ENCODE results near the gene IL20RA.
A peak's percentile ranks its signal among the peaks of the same experiment; 100 is the strongest.

IL20RA gene

GRCh38 chr6:137045222-137045789, 541 bp upstream of the IL20RA start:
- no peak for DNase-seq

- peak; percentile 37 for DNase-seq
Measured at GRCh38 chr6:137043710-137044365, 927 bp downstream of the IL20RA start.

GRCh38 chr6:137040393-137040792, 4.4 kb downstream of the IL20RA start:
- no peak for DNase-seq

GRCh38 chr6:137039010-137039409, 5.8 kb downstream of the IL20RA start:
- DNase-seq, result no peak

GRCh38 chr6:137036566-137037300, 8.0 kb downstream of the IL20RA start:
- DNase-seq, result no peak

GRCh38 chr6:137033828-137034227, 10.9 kb downstream of the IL20RA start:
- DNase-seq, result peak; percentile 19

- DNase-seq, result no peak
Measured at GRCh38 chr6:137031122-137031521, 13.6 kb downstream of the IL20RA start.

DNA sequence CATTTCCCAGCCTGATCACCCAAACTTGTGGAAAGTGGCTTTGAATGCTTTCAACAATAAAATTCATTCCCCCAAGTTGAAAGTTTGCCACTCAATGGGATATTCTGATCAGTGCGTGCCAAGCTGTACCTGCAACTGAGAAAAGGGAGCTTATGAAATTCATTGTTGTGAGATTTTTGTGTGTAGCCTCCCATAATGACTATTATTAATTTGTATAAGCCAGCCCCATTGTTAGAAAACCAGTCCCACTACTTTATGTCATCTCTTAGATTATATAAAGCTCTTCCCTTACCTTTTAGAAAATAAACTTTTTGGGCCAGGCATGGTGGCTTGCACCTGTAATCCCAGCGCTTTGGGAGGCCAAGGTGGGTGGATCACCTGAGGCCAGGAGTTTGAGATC, 15.9 kb downstream of the IL20RA start:
- no peak for DNase-seq

DNA sequence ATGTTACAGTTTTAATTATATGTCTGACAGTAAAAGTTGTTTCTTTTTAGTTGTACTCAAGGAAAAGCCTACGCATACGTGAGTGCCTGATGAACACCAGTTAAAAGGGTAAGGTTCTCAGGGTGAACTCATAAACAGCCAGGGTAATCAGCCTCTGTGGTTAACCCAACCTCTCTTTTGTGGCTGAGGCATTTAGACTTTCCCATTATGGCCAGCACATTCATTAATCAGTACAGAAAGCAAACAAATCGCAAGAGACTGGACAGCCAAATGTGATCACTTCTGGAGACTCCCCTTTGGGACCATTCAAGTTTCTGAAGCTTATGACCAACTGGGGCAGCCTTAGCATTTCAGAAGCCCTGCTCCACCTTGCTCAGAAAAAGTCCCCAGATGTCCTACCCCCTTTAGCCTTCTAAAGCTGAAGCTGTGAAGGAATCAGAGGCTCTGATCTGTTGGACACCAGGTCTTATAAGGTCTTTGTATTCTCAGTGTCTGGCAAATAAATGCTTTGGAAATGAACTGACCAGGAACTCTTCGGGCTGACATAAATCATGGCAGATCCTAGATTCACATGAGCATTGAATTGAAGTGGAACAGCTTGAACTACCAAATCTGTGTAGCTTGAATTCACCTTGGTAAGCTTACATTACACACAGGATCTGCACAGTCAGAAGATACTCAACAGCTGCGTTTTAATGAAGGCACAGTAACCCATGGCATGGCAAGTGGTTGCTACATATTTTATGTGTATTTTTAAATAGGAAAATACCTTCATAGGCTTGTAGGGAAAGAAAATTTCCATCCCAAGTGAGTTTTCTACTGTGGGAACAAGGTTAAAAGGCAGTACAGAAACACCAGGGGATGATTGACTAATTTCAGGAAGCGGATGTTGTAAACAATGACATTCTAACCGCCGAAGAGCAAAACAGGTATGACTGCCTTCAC, 18.7 kb downstream of the IL20RA start:
- DNase-seq, result no peak

DNA sequence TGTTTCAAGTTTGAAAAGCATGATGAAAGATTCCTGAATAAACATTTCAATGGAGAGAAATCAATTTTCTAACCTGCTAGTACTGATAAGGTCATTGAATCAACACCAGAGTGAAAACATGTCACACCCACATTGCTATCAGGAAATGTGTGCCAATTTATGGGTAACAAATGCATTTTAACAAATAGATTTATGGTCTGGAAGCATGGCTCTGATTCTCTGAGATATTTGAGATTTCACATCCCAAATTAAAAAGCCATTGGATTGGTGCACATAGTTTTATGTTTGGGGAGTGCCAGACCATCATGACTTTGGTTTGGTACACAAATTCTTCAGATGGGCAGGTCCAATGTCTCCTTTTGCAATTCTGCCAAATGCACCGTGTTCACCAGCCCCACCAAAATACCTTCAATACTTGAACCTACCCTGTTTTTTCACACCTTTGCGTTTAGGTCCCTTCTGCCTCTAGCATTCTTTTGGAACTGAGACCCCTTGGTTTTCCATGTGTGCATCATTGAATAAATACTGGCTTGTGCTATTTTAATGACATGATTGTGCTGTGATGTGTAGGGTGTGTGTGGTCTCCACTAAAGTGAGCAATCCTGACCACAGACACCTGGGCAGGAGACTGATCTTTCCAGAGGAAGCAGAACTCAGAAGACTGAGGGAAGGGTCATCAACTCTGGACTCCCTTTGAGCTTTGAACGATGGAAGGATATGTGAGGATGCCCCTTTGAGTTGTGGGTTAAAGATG, 20.4 kb downstream of the IL20RA start:
- DNase-seq, result no peak

DNA sequence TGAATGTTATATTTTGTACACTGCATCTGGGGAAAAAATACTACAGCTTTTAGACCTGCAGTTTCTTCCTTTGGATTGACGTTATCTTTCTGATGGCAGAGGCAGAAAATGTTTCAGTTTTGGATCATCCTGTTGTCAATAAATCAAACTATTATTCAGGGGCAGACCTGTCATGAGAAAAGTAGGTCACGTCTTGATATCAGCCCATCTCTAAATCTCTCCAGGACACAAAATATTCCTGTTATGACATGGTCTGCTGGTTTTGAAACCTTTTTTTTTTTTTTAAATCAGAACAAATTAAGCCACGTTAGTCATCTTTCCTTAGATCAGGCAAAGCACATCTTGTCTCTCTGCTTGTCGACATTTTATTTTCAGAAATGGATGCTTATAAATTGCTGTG, 24.0 kb downstream of the IL20RA start:
- peak; percentile 21 for DNase-seq

DNA sequence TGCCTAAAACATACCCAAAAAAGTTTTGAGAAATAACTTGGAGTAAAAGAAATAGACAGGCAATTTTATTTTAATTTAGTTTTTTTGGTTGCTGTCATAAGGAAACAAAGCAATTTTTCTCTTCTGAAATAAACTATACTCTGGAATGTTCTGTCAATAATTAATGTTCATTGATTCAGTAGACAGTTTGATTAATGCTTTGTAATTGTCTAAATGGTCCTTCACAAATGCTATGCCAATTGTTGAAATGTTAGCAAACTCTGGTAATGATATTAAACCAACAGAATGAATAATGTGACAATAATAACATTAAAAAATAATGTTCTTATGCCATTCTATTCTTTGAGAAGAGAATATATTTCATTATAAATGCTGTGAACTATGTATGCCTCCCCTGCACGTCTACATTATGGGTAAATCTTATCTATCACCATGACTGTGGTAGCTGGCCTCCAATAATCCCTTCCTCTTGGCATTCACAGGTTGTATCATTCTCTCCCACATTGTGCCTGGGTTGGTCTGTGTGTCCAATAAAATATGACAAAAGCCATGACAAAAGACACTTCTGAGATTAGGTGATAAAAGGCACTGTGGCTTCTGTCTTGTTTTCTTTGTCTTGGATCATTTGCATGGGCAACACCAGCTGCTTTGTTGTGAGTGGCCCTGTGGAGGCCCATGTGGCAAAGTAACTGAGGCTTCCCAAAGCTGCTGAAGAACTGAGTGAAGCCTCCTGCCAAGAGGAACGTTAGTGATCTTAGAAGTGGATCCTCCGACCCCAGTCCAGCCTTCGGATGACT, 25.1 kb downstream of the IL20RA start:
- no peak for DNase-seq

DNA sequence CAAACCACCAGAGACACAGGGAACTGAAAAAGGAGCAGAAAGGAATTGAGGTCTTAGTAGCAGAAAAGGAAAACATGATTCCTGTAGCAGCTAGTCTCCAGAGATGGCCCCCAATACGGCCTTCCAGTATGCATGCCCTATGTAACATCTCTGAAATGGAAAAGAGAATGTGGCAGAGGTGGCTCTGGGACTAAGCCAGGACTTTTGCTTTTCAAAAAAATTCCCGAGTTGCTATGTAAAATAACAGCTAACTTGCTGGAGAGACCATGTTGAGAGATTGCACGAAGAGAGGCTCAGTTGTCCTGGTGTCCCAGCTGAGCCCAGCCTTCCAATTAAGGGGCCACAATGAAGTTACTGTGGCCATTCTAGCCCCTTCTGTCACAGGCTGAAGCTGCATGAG, 27.7 kb downstream of the IL20RA start:
- DNase-seq, result no peak

DNA sequence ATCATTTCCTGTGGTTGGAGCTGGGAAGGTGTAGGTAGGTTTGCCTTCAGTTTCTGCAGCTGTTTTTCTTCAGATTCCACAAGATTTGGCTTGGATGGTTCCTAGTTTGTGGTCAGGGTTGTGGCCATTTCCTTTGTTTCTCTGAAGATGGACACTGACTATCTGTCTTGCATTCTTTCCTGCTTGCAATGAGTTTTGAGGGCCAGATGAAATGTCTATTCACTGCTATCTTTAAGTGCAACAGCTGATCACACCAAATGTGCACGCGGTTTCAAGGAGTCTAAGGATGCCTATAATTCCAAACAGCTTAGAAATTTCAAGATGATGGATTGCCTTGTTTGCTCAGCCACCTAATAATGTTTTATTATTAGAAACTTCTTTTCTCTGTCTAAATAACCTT, 28.4 kb downstream of the IL20RA start:
- peak; percentile 91 for DNase-seq

GRCh38 chr6:137015943-137016342, 28.8 kb downstream of the IL20RA start:
- DNase-seq, result no peak

- peak; percentile 87 for DNase-seq
Measured at GRCh38 chr6:137013738-137014602, 30.8 kb downstream of the IL20RA start.

- peak; percentile 97 for DNase-seq
Measured at GRCh38 chr6:137013031-137013430, 31.7 kb downstream of the IL20RA start.

DNA sequence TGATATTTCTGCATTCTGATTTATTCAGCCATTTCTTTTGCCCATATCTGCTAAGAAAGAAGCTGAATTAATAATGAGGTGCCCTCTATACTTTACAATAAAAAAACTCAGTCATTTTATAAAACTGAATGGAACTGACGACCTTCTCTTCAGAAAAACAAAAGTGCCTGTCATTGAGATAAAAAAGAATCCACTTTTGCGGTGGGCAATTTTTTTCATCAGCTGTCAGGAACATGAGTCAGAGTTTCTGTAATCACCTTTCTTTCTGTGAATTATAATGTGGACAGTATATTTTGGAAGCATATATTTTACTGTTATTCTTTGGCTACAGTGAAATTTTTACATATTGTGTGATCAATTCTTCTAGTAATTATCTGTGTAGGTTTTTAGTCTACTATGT, 33.4 kb downstream of the IL20RA start:
- no peak for DNase-seq

DNA sequence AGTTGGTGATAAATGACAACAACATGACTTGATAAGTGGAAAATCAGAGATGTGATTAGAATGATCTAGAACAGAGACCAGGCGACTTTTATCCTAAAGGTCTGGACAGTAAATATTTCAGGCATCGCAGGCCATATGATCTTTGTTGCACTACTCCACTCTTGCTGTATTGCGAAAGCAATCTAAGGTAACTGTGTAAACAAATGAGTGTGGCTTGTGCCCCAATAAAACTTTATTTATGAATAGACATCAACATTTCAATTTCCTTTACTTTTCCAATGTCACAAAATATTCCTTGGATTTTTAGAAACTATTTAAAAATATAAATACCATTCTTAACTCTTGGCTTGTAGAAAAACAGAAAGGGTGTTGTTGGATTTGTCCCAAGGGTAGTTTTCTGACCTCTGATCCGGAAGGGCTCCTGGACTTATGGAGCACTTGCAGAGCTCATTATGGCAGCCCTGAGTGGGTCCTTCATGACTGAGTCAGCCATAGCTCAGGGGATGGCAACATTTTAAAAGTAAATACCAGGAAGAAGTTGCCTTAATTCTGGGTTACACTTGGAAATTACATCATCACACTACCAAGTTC, 34.5 kb downstream of the IL20RA start:
- DNase-seq, result no peak

- no peak for DNase-seq
Measured at GRCh38 chr6:137008204-137008603, 36.6 kb downstream of the IL20RA start.

All from fibroblast of upper back skin (primary cell).